KOPT-K1 (cell line): ENCODE measurements around the gene TNIP2.
"Not testable (repeated sequence)": the region's sequence is repeated elsewhere in the genome, so short reads cannot be mapped to it uniquely, and the experiment has no call there.

Experiments
- H3K27ac ChIP-seq: fragments of 200-600 bp; sonication (generic); 2 replicates; pipeline ENCODE4 v1.5.1; 2016; ENCODE audit warnings: antibody characterized with exemption, mild to moderate bottlenecking, low read depth, low read length; ENCODE audit not compliant: poor library complexity, severe bottlenecking
- H3K36me3 ChIP-seq: fragments of 200-600 bp; sonication (generic); 2 replicates; pipeline ENCODE4 v1.5.1; 2017; ENCODE audit warnings: antibody characterized with exemption, mild to moderate bottlenecking, low read length, moderate library complexity; ENCODE audit not compliant: insufficient read depth
- H3K9me3 ChIP-seq: fragments of 200-600 bp; sonication (generic); 2 replicates; pipeline ENCODE4 v1.5.1; 2017; ENCODE audit warnings: antibody characterized with exemption, low read length, mild to moderate bottlenecking; ENCODE audit not compliant: insufficient read depth, poor library complexity, severe bottlenecking

TNIP2 gene

GRCh38 chr4:2788101-2788500 is 32.0 kb upstream of the TNIP2 start:
- H3K27ac ChIP-seq: no peak overlapping the region
- H3K36me3 ChIP-seq: no peaks in the 10 kb centered on the region
- no peaks in the 10 kb centered on the region for H3K9me3 ChIP-seq

- Histone ChIP-seq H3K27ac (peak overlapping the region; percentile 26), H3K36me3 (no peaks in the 10 kb centered on the region), H3K9me3 (no peaks in the 10 kb centered on the region)
Observed at GRCh38 chr4:2787230-2788100, 31.3 kb upstream of the TNIP2 start.

GRCh38 chr4:2786794-2787229 is 30.7 kb upstream of the TNIP2 start:
- no peaks in the 10 kb centered on the region for H3K36me3 ChIP-seq
- no peaks in the 10 kb centered on the region for H3K9me3 ChIP-seq
- H3K27ac ChIP-seq: peak overlapping the region; percentile 16

GRCh38 chr4:2786152-2786671 is 30.1 kb upstream of the TNIP2 start:
- no peak overlapping the region for H3K27ac ChIP-seq
- no peaks in the 10 kb centered on the region for H3K36me3 ChIP-seq
- H3K9me3 ChIP-seq: no peaks in the 10 kb centered on the region

- no peaks in the 10 kb centered on the region for H3K9me3 ChIP-seq
- no peaks in the 10 kb centered on the region for H3K36me3 ChIP-seq
- H3K27ac ChIP-seq: peak overlapping the region; percentile 24
Observed at GRCh38 chr4:2785613-2786012, 29.5 kb upstream of the TNIP2 start.

GRCh38 chr4:2783790-2784189 is 27.7 kb upstream of the TNIP2 start:
- H3K9me3 ChIP-seq: no peaks in the 10 kb centered on the region
- H3K27ac ChIP-seq: no peak overlapping the region
- H3K36me3 ChIP-seq: no peaks in the 10 kb centered on the region

- H3K36me3 ChIP-seq: no peaks in the 10 kb centered on the region
- no peaks in the 10 kb centered on the region for H3K9me3 ChIP-seq
- no peak overlapping the region for H3K27ac ChIP-seq
Observed at GRCh38 chr4:2781911-2782310, 25.8 kb upstream of the TNIP2 start.

GRCh38 chr4:2780643-2781042 is 24.5 kb upstream of the TNIP2 start:
- not testable (repeated sequence) for H3K27ac ChIP-seq, H3K9me3 ChIP-seq, H3K36me3 ChIP-seq

GRCh38 chr4:2771264-2771663 is 15.1 kb upstream of the TNIP2 start:
- peaks cover 15% of the 10 kb centered on the region for H3K9me3 ChIP-seq
- no peak overlapping the region for H3K27ac ChIP-seq
- no peaks in the 10 kb centered on the region for H3K36me3 ChIP-seq

GRCh38 chr4:2768921-2769336 is 12.8 kb upstream of the TNIP2 start:
- Histone ChIP-seq H3K36me3 (no peaks in the 10 kb centered on the region), H3K9me3 (peaks cover 15% of the 10 kb centered on the region), H3K27ac (no peak overlapping the region)

- Histone ChIP-seq H3K36me3 (no peaks in the 10 kb centered on the region), H3K27ac (no peak overlapping the region), H3K9me3 (peaks cover 15% of the 10 kb centered on the region)
Observed at GRCh38 chr4:2768124-2768523, 12.0 kb upstream of the TNIP2 start.

- Histone ChIP-seq H3K27ac (no peak overlapping the region), H3K9me3 (peaks cover 15% of the 10 kb centered on the region), H3K36me3 (no peaks in the 10 kb centered on the region)
Observed at GRCh38 chr4:2767705-2768074, 11.6 kb upstream of the TNIP2 start.

GRCh38 chr4:2767046-2767704 is 11.0 kb upstream of the TNIP2 start:
- Histone ChIP-seq H3K9me3 (peaks cover 15% of the 10 kb centered on the region), H3K36me3 (no peaks in the 10 kb centered on the region), H3K27ac (no peak overlapping the region)

- Histone ChIP-seq H3K36me3 (no peaks in the 10 kb centered on the region), H3K27ac (no peak overlapping the region), H3K9me3 (peaks cover 13% of the 10 kb centered on the region)
Observed at GRCh38 chr4:2765832-2766526, 9.8 kb upstream of the TNIP2 start.

GRCh38 chr4:2763511-2763967 is 7.4 kb upstream of the TNIP2 start:
- no peaks in the 10 kb centered on the region for H3K9me3 ChIP-seq

More at GRCh38 chr4:2763511-2763967, 7.4 kb upstream of the TNIP2 start:
- Histone ChIP-seq H3K27ac (no peak overlapping the region), H3K36me3 (no peaks in the 10 kb centered on the region)
